HEK293T (cell line): ENCODE data around the gene KIAA1671.

Experiments
- CTCF ChIA-PET: fragments of 350-600 bp; formaldehyde crosslinking; extraction: SDS; loops from one replicate; lab custom pipeline; 2021; ENCODE audit warnings: antibody characterized with exemption, inconsistent platforms; lab: Yijun Ruan, JAX
- POLR2A ChIA-PET: fragments of 350-600 bp; formaldehyde crosslinking; extraction: SDS; loops from one replicate; lab custom pipeline; 2020; ENCODE audit warnings: antibody characterized with exemption, inconsistent platforms; lab: Yijun Ruan, JAX
- DNase-seq: peaks from one replicate; pipeline ENCODE4 v3.0.0; 2012; ENCODE audit warnings: mixed read lengths; ENCODE audit errors: extremely low spot score
- ARNT ChIP-seq: fragments of 450-650 bp; IDR thresholded peaks from 2 replicates; pipeline ENCODE4 v1.6.1; 2017; ENCODE audit warnings: mild to moderate bottlenecking
- BHLHE40 ChIP-seq: fragments of 450-650 bp; IDR thresholded peaks from 2 replicates; pipeline ENCODE4 v1.6.1; 2016; ENCODE audit warnings: mild to moderate bottlenecking, moderate library complexity, borderline replicate concordance
- CTBP1 ChIP-seq: fragments of 450-650 bp; IDR thresholded peaks from 2 replicates; pipeline ENCODE4 v1.6.1; 2016; ENCODE audit warnings: borderline replicate concordance
- ELF4 ChIP-seq: fragments of 450-650 bp; IDR thresholded peaks from 2 replicates; pipeline ENCODE4 v1.6.1; 2017; ENCODE audit warnings: antibody characterized with exemption
- FOXA1 ChIP-seq: fragments of 450-650 bp; IDR thresholded peaks from 2 replicates; pipeline ENCODE4 v1.6.1; 2016; ENCODE audit warnings: mild to moderate bottlenecking
- FOXK2 ChIP-seq: fragments of 450-650 bp; IDR thresholded peaks from 2 replicates; pipeline ENCODE4 v1.6.1; 2016; ENCODE audit warnings: mild to moderate bottlenecking
- FOXM1 ChIP-seq: fragments of 450-650 bp; IDR thresholded peaks from 2 replicates; pipeline ENCODE4 v1.6.1; 2017; ENCODE audit warnings: mild to moderate bottlenecking, borderline replicate concordance
- HDGF ChIP-seq: fragments of 450-650 bp; IDR thresholded peaks from 2 replicates; pipeline ENCODE4 v1.6.1; 2017; ENCODE audit warnings: antibody characterized with exemption, borderline replicate concordance
- L3MBTL2 ChIP-seq: fragments of 450-650 bp; conservative IDR thresholded peaks from 2 replicates; pipeline ENCODE4 v1.6.1; 2016; ENCODE audit warnings: mild to moderate bottlenecking
- LEF1 ChIP-seq: fragments of 450-650 bp; IDR thresholded peaks from 2 replicates; pipeline ENCODE4 v1.6.1; 2017; ENCODE audit warnings: mild to moderate bottlenecking, borderline replicate concordance
- NFRKB ChIP-seq: fragments of 450-650 bp; IDR thresholded peaks from 2 replicates; pipeline ENCODE4 v1.6.1; 2016; ENCODE audit warnings: mild to moderate bottlenecking, moderate library complexity
- SP1 ChIP-seq: fragments of 450-650 bp; IDR thresholded peaks from 2 replicates; pipeline ENCODE4 v1.6.1; 2017
- SUZ12 ChIP-seq: fragments of 450-650 bp; IDR thresholded peaks from 2 replicates; pipeline ENCODE4 v1.6.1; 2016; ENCODE audit warnings: mild to moderate bottlenecking
- TARDBP ChIP-seq: fragments of 450-650 bp; IDR thresholded peaks from 2 replicates; pipeline ENCODE4 v1.6.1; 2016
- ZNF384 ChIP-seq: fragments of 450-650 bp; IDR thresholded peaks from 2 replicates; pipeline ENCODE4 v1.6.1; 2016
- TF ChIP-seq, protein P1 (sequence below): fragments of 450-650 bp; IDR thresholded peaks from 2 replicates; pipeline ENCODE4 v1.6.1; 2016

The KIAA1671 gene

DNA sequence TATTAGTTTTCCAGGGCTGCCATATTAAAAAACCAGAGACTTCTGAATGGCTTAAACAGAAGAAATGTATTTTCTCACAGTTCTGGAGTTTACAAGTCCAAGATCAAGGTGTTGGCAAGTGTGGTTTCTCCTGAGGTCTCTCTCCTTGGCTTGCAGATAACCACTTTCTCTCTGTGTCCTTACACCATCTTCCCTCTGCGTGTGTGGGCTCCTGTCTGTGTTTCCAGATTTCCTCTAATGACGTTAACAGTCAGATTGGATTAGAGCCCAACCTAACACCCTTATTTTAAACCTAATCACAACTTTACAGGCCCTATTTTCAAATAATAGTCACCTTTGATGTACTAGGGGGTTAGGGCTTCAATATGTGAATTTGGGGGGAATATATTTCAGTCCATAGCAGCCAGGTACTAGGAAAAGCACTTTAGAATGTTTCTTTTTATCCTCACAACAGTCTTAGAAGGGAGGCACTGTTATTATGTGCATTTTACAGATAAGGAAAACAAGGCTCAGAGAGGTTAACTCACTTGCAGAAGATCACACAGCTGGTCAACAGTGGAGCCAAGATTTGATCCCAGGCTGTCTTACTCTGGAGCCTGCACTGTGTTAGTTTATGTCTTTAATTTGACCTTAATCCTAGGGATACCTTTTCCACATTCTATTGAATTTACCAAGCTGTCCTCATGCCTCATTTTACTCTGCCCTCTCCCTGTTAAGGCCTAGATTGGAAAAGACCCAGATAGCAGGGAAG is 130.7 kb downstream of the KIAA1671 start:
- ChIA-PET CTCF (no interaction called here), POLR2A (no interaction called here)
- no peak for DNase-seq
- TF ChIP-seq ELF4 (no peak), TARDBP (no peak), ARNT (no peak), SUZ12 (no peak), CTBP1 (no peak), FOXK2 (no peak)

DNA sequence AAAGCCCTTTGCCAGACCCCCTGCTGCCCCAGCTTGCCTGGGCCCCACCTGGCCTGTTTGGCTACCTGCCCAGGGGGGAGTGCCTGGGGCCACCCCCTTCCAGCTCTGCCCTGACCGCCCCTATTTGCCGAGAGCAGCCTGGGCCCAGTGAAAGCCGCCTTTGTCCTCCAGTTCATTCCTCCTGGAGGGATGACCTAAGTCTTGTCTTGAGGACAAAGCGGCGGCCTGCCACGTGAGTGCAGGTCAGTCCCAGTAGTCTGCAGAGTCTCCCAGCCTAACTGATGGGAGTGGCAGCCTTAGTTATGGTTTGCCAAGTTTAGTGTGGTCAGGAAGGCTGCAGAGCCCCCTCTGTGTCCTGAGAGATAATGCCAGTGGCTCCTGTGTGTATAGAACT is 131.3 kb downstream of the KIAA1671 start:
- POLR2A ChIA-PET, result no interaction called here
- DNase-seq, result no peak

DNA sequence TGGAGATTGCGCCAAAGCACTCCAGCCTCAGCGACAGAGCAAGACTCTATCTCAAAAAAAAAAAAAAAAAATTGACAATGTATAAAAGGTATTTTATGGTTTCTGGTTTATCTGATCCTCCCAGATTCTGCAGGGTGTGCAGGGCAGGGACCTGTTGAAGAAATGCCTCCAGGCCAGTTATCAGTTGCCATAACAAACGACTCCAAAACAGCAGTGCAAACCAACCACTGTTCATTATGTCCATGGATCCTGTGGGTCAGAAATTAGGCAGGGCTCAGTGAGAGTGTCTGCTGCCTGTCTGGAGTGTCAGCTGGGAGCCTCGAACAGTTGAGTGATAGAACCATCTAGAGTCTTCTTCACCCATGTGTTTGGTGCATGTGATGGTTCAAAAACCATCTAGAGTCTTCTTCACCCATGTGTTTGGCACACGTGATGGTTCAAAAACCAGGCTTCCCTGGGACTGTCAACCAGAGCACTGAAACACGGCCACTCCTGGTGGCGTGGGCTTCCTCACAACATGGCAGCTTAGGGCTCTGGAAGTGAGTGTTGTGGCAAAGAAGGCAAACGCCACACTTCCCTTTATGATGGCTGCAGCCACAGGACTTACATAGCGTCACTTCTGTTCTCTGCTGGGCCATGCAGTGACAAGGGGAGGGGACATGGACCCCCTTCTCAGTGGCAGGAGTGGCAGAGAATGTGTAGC is 132.0 kb downstream of the KIAA1671 start:
- ChIA-PET CTCF (no interaction called here), POLR2A (no interaction called here)
- no peak for DNase-seq
- TF ChIP-seq CTBP1, result no peak
- no peak for TF ChIP-seq HDGF
- TF ChIP-seq, protein P1, sequence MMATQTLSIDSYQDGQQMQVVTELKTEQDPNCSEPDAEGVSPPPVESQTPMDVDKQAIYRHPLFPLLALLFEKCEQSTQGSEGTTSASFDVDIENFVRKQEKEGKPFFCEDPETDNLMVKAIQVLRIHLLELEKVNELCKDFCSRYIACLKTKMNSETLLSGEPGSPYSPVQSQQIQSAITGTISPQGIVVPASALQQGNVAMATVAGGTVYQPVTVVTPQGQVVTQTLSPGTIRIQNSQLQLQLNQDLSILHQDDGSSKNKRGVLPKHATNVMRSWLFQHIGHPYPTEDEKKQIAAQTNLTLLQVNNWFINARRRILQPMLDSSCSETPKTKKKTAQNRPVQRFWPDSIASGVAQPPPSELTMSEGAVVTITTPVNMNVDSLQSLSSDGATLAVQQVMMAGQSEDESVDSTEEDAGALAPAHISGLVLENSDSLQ, result no peak
- no peak for TF ChIP-seq FOXK2
- no peak for TF ChIP-seq LEF1
- no peak for TF ChIP-seq ELF4
- no peak for TF ChIP-seq ARNT
- TF ChIP-seq NFRKB, result no peak
- TF ChIP-seq FOXA1, result no peak
- no peak for TF ChIP-seq BHLHE40
- no peak for TF ChIP-seq SP1
- no peak for TF ChIP-seq SUZ12
- TF ChIP-seq TARDBP, result no peak

More for the DNA sequence above, 131.3 kb downstream of the KIAA1671 start:
- TF ChIP-seq L3MBTL2, result no peak
- no peak for TF ChIP-seq ELF4
- TF ChIP-seq FOXA1, result no peak
- no peak for TF ChIP-seq CTBP1
- no peak for TF ChIP-seq HDGF
- no peak for TF ChIP-seq LEF1
- TF ChIP-seq, protein P1, result no peak
- no peak for TF ChIP-seq FOXM1
- TF ChIP-seq TARDBP, result no peak
- no peak for TF ChIP-seq SP1
- TF ChIP-seq ZNF384, result no peak
- TF ChIP-seq ARNT, result no peak
- TF ChIP-seq SUZ12, result no peak
- CTCF ChIA-PET, result no interaction called here

DNA sequence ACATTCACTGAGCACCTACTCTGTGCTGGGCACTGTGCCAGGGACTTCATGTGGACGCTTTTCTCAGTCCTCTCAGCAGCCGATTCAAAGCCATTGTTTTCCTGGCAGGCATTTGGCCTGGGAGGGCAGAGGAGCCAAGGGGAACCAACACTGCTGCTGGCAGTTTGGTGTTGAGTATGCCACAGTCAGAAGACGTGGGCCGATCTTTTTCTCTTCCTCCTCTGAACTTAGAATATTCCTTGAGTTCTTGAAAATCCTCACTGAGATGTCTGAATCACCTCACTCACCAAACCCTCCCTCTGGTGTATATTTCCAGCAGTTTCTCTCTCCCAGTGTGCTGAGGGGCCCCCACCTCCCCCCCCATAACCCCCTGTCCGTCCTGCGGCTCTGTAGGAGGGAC is 132.6 kb downstream of the KIAA1671 start:
- DNase-seq, result no peak
- POLR2A ChIA-PET, result no interaction called here
- CTCF ChIA-PET, result no interaction called here
- TF ChIP-seq ARNT (no peak), HDGF (no peak), SP1 (no peak), LEF1 (no peak), FOXA1 (no peak), L3MBTL2 (no peak)

DNA sequence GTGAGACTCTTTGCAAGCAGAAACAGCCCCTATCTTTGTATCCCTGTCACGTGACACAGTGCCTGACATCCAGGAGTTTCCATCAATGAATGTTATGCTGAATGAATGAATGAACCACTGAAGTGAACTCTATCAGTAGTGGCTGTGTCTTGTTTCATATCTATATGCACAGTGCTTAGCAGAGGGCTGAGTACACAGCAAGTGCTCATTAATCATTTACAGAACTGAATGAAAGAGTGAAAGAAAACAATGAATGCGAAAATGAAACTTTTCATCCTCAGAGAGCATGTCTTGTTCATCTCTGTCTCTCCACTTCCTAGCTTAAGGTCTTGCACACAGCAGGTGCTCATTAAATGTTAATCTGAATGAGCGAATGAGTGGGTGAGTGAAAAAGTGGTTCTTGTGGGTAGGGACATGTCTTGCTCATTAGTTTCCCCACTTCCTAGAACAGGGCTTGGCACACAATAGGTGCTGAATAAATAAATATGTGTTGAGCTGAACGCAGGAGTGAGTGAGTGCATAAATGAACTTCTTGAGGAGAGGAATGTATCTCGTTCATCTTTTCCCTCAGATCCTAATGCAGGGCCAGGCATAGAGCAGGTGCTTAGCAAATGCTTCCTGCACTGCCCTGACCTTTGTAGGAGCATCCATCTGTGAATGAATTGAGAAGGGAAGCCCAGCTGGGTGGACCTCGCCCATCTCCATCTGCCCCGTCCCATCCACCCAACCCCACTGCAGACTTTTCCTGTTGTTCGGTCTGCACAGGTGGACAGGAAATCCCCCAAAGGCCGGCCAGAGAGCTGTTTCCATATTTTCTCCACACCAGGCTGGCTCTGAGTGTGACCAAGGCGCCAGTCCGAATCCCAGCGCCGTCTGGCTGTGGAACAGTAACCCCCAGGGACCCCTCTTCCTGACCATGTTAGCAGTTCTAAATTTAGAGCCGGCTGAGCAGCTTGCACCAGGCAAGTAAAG is 133.7 kb downstream of the KIAA1671 start:
- ChIA-PET POLR2A (no interaction called here), CTCF (no interaction called here)
- no peak for DNase-seq
- TF ChIP-seq TARDBP (no peak), FOXK2 (no peak), CTBP1 (no peak), BHLHE40 (no peak), FOXM1 (no peak), FOXA1 (no peak), SUZ12 (no peak), HDGF (no peak), SP1 (no peak), L3MBTL2 (no peak), ZNF384 (no peak), NFRKB (no peak), LEF1 (no peak), ELF4 (no peak), ARNT (no peak)
- TF ChIP-seq, protein P1, result no peak
